ENCODE measurements around the gene CIP2A. TPM values are rescaled to one million over a fixed set of nuclear protein-coding genes. Genes with fewer than 3 reads are reported as not detected.

Gene CIP2A
- total RNA-seq, 1 donor from 2014 or later, result 6.9 TPM

DNA sequence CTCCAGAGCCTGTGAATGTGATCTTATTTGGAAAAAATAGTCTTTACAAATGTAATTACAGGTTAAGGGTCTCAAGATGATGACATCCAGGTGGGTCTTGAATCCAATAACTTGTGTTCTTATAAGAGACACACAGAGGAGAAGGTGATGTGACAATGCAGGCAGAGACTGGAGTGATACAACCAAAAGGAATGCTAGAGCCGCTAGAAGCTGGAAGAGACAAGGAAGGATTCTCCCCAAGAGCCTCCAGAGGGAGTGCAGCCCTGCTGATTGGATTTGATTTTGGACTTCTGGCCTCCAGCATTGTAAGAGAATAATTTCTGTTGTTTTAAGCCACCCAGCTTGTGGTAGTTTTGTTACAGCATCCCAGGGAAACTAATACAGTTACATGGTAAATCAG is 88.5 kb downstream of the CIP2A start:
- no peak for DNase-seq (ENCODE audit: extremely low spot score in 2 of 2)
- intact Hi-C loops (cut with DNase I), result no loop called here

More for the DNA sequence above, 88.5 kb downstream of the CIP2A start:
- H3K9me3 ChIP-seq, result no peaks in the 10 kb centered on the region
- no peak overlapping the region for H3K27ac ChIP-seq
- H3K27me3 ChIP-seq, result no peaks in the 10 kb centered on the region
- TF ChIP-seq CTCF (IDR thresholded peaks at IDR 0.05) (no peak), POLR2A (IDR thresholded peaks at IDR 0.05) (no peak), POLR2AphosphoS5 (IDR thresholded peaks at IDR 0.05; ENCODE audit: insufficient read depth in 1 of 2, low read depth in 1 of 2) (no peak)
- no peaks in the 10 kb centered on the region for H3K4me1 ChIP-seq
- H3K36me3 ChIP-seq, result no peaks in the 10 kb centered on the region
- H3K4me3 ChIP-seq, result no peak overlapping the region

Small RNA genes lying within 50 kb of the gene (small RNA-seq; reads per million reads assigned to genes)
- not detected for gene RF00156

Other genes starting within 250 kb of the CIP2A start
- not detected for gene MYH15, start 78.8 kb downstream of the CIP2A start, total RNA-seq
- gene DZIP3, start 284 bp upstream of the CIP2A start, total RNA-seq, result 7.4 TPM
- gene RETNLB, start 168.0 kb upstream of the CIP2A start, total RNA-seq, result not detected
- 0.98 TPM for gene TRAT1, start 233.3 kb upstream of the CIP2A start, total RNA-seq

Data from vagina (tissue), 2 donors.